ENCODE measurements around the gene EMC10.

EMC10 gene

GRCh38 chr19:50506700-50507099 lies 30.4 kb downstream of the EMC10 start:
- Histone ChIP-seq H3K27ac (no peak overlapping the region), H3K9me3 (ENCODE audit: control insufficient read depth, low read length) (no peaks in the 10 kb centered on the region), H3K79me2 (no peaks in the 10 kb centered on the region), H3K4me1 (peaks cover 6% of the 10 kb centered on the region), H3K27me3 (ENCODE audit: control insufficient read depth, insufficient read depth, low read length) (no peaks in the 10 kb centered on the region), H3K36me3 (ENCODE audit: control insufficient read depth, insufficient read depth, low read length) (no peaks in the 10 kb centered on the region), H3K4me2 (ENCODE audit: low read length) (no peak overlapping the region), H3K4me3 (ENCODE audit: low read depth, low read length) (no peak overlapping the region), H3K9ac (no peak overlapping the region), H2AFZ (no peak overlapping the region)
- TF ChIP-seq CTCF (IDR thresholded peaks at IDR 0.05): no peak

GRCh38 chr19:50507376-50507775 lies 31.1 kb downstream of the EMC10 start:
- H3K9ac ChIP-seq: no peak overlapping the region
- H3K79me2 ChIP-seq: no peaks in the 10 kb centered on the region
- no peak overlapping the region for H3K4me2 ChIP-seq (ENCODE audit: low read length)
- no peak overlapping the region for H3K27ac ChIP-seq
- H3K4me3 ChIP-seq (ENCODE audit: low read depth, low read length): no peak overlapping the region
- no peak overlapping the region for H2AFZ ChIP-seq
- TF ChIP-seq CTCF (IDR thresholded peaks at IDR 0.05): no peak
- peaks cover 6% of the 10 kb centered on the region for H3K4me1 ChIP-seq
- H3K36me3 ChIP-seq (ENCODE audit: control insufficient read depth, insufficient read depth, low read length): no peaks in the 10 kb centered on the region
- H3K9me3 ChIP-seq (ENCODE audit: control insufficient read depth, low read length): no peaks in the 10 kb centered on the region
- H3K27me3 ChIP-seq (ENCODE audit: control insufficient read depth, insufficient read depth, low read length): no peaks in the 10 kb centered on the region

- Histone ChIP-seq H3K4me2 (ENCODE audit: low read length) (no peak overlapping the region), H3K27me3 (ENCODE audit: control insufficient read depth, insufficient read depth, low read length) (no peaks in the 10 kb centered on the region), H3K27ac (no peak overlapping the region), H3K9me3 (ENCODE audit: control insufficient read depth, low read length) (no peaks in the 10 kb centered on the region), H2AFZ (no peak overlapping the region), H3K9ac (no peak overlapping the region), H3K4me1 (peaks cover 10% of the 10 kb centered on the region), H3K4me3 (ENCODE audit: low read depth, low read length) (no peak overlapping the region), H3K79me2 (no peaks in the 10 kb centered on the region), H3K36me3 (ENCODE audit: control insufficient read depth, insufficient read depth, low read length) (no peaks in the 10 kb centered on the region)
- no peak for TF ChIP-seq CTCF (IDR thresholded peaks at IDR 0.05)
These were observed 32.5 kb downstream of the EMC10 start for GRCh38 chr19:50508843-50509190.

- Histone ChIP-seq H3K79me2 (no peaks in the 10 kb centered on the region), H3K4me1 (peaks cover 12% of the 10 kb centered on the region), H3K4me2 (ENCODE audit: low read length) (no peak overlapping the region), H3K9me3 (ENCODE audit: control insufficient read depth, low read length) (no peaks in the 10 kb centered on the region), H3K36me3 (ENCODE audit: control insufficient read depth, insufficient read depth, low read length) (no peaks in the 10 kb centered on the region), H2AFZ (no peak overlapping the region), H3K9ac (no peak overlapping the region), H3K4me3 (ENCODE audit: low read depth, low read length) (no peak overlapping the region), H3K27me3 (ENCODE audit: control insufficient read depth, insufficient read depth, low read length) (no peaks in the 10 kb centered on the region), H3K27ac (no peak overlapping the region)
- no peak for TF ChIP-seq CTCF (IDR thresholded peaks at IDR 0.05)
These were observed 33.1 kb downstream of the EMC10 start for GRCh38 chr19:50509366-50509765.

- H3K27ac ChIP-seq: peak overlapping the region; percentile 80
- peak overlapping the region; percentile 98 for H2AFZ ChIP-seq
- H3K9ac ChIP-seq: no peak overlapping the region
These were observed 33.9 kb downstream of the EMC10 start for GRCh38 chr19:50510121-50510670.

More at GRCh38 chr19:50510121-50510670, 33.9 kb downstream of the EMC10 start:
- Histone ChIP-seq H3K27me3 (ENCODE audit: control insufficient read depth, insufficient read depth, low read length) (no peaks in the 10 kb centered on the region), H3K79me2 (no peaks in the 10 kb centered on the region), H3K4me2 (ENCODE audit: low read length) (peak overlapping the region; percentile 96), H3K4me1 (peaks cover 13% of the 10 kb centered on the region), H3K36me3 (ENCODE audit: control insufficient read depth, insufficient read depth, low read length) (no peaks in the 10 kb centered on the region), H3K4me3 (ENCODE audit: low read depth, low read length) (peak overlapping the region; percentile 86), H3K9me3 (ENCODE audit: control insufficient read depth, low read length) (no peaks in the 10 kb centered on the region)
- no peak for TF ChIP-seq CTCF (IDR thresholded peaks at IDR 0.05)
